NCI-H345 treated with DMSO at 0.1 percent for 48 hours (cell line): Measurements from ENCODE around the gene PGS1.

Experiments
- DNase-seq: peaks from one replicate; lab custom pipeline; 2025; ENCODE audit not compliant: unreplicated experiment; lab: John Stamatoyannopoulos, UW

The PGS1 gene

DNA sequence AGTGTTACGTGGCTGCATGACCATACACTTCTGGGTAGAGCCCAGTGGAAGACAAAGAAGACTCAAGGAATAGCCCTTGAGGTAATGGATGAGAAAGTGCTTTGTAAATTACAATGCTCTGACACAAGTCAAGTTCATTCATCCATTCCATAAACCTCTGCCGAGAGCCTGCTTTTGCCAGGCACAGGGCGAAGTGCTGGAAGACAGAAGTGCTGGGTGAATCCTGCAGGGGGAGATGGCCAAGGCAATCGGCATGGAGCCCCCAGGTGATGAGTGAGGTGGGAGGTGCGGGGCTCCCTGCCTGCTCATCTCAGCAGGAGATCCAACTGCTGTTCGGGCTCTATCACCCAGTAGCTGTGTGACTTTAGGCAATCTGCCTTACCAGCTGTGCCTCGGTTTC, 15.8 kb upstream of the PGS1 start:
- DNase-seq: no peak

DNA sequence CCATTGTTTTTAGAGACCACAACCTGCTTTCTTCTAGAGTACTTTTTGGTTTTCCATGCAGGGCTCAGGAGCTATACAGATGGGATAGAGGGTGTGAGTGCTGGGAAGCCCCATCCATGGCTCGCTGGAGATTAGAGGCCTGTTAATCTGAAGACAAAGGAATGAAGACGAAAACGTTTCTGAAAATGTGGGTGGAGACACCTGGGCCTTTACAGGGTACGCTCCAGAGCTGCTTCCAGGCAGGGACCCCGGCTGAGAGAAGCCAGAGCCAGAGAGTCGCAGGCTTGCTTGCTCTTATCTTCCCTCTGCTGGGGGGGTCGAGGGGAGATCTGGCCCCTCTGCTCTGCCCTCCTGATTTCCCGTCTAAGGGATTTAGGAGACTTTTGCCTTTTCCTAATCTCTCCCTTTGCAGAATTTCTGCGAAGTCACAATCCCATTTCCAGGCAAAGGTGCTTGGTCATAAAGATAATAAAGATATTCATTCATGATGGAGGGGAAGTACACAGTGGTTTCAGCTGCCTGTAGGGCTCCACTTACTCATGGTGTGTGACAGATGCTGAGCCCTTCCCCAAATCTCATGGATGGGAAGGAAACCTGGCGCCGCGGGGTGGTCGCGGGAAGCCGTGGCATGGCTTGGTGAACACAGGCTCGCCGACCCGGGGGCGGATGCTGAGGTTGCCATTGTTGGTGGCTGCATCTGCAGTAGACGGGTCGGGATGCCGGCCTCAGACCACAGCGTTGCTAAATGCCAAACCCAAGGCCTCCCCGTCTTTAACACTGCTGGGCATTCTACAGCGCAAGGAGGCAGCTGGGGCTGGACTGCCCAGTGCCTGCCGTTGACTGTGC, 13.8 kb upstream of the PGS1 start:
- DNase-seq: no peak

DNA sequence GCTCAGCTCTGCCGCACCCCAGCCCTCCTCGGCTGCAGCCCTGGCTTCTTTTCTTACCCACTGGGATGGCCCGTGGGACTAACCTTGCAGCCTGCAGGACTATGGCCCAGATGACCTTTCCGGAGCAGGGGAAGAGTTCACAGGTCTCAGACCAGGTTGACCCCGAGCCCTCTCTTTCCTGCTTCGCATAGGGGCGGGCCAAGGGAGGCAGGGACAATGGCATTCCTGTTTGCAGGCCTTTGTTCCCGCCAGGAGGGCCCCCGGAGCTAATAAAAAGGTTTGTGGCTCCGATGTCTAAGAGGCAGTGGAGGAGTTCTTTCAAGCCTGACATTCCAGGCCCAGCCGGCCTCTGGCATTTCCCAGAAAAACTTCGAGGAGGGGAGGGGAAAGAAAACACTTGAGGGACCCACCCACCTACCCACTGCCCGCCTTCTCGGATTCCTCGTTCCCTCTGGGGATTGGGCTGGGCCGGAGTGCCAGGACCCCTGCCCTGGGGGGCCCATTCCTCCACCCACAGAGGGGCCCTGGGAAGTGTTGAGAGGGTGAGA, 12.8 kb upstream of the PGS1 start:
- no peak for DNase-seq

DNA sequence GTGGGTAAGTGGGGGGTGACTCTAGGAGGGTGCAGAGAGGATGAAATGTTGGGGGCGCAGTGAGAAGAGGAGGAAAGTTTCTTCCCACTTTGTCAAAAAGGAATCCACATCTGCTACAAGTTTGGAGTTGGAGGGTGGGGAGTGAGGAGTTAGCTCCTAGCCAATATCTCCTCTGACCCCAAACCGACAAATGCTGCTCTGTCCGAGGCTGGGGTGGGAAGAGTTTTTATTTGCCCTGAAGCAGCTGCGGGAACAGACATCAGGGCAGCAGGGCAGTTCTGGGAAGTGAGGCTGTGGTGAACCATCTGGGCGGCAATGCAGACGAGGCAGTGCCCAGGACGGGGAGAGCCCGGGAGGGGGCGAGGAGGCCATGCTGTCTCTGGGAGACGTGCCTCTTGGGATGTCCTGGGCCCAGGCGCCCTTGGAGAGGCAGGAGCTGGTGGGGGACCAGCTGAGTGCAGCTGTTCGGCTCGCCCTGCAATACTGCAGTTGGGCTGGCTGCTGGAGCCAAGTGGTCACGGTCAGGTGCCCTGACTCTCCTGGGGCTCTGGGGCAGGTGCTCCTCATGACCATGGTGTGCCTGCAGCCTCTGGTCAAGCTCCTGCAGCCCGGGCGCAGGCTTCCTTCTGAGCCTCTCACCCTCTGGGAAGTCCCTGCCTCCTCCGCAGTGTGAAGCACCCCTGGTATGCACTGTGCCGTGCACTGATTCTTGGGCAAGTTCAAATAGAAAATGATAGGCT, 12.2 kb upstream of the PGS1 start:
- DNase-seq: no peak

GRCh38 chr17:78367193-78367592, 11.3 kb upstream of the PGS1 start:
- no peak for DNase-seq

GRCh38 chr17:78368348-78368747, 10.1 kb upstream of the PGS1 start:
- DNase-seq: no peak

DNA sequence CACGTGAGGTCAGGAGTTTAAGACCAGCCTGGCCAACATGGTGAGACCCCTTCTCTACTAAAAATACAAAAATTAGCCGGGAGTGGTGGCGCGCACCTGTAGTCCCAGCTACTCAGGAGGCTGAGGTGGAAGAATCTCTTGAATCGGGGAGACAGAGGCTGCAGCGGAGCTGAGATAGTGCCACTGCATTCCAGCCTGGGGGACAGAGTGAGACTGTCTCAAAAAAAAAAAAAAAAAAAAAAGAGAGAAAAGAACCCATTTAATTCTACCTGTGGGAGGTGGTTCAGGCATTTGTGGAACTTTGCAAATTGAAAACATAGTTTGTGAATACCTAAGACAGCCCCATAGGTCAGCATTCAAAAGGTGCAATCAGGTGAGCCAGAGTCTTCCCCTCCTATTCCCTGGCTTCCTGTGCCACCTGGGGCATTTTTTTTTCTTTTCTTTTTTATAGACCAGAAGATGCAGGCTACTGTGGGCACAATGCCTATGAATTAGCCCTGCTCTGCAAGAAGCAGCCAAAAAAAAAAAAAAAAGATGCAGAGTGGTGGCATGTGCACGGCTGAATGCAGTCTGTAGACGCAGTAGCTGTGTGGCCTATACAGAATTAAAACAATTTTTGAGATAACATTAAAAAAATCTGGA, 9.5 kb upstream of the PGS1 start:
- no peak for DNase-seq

DNA sequence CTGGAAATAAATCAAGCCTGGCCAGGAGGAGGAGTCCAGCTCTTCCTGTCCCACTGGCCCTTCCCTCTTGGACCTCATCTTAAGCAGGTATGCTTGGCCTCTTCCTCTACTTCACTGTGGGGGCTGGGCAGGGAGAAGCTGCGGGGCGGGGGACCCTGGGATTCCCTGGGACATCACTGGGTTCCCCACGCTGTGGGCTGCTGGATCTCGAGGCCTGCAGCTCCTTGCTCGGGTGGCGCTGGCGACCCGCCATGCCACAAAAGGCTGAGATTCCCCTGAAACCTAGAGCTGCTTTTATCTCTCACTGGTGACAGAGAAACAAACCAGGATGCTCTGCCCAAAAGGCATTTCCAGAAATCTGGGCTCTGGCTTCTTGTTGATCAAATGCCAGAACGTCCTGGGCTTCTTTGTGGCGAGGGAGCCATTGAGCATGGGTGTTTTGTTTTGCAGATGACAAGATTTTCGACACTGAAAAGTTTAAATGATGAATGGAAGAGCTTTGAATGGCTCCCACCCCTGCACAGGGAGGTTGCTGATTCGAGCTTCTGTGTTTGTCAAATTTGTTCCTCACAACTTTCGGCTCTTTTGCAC, 8.6 kb upstream of the PGS1 start:
- DNase-seq: no peak

DNA sequence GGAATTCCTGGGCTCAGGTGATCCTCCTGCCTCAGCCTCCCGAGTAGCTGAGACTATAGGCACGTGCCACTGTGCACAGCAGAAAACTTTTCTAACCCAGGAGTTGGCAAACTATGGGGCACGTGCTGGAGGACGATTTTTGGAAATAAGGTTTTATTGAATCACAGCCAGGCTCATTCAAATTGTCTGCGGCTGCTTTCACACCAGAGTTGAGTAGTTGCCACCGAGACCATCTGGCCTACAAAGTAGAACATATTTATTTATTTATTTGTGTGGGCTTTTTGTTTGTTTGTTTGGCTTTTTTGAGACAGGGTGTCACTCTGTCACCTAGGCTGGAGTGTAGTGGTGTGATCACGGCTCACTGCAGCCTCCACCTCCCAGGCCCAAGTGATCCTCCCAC, 7.4 kb upstream of the PGS1 start:
- DNase-seq: no peak

GRCh38 chr17:78372841-78373240, 5.6 kb upstream of the PGS1 start:
- no peak for DNase-seq

- no peak for DNase-seq
Measured at GRCh38 chr17:78374189-78374588, 4.3 kb upstream of the PGS1 start.

DNA sequence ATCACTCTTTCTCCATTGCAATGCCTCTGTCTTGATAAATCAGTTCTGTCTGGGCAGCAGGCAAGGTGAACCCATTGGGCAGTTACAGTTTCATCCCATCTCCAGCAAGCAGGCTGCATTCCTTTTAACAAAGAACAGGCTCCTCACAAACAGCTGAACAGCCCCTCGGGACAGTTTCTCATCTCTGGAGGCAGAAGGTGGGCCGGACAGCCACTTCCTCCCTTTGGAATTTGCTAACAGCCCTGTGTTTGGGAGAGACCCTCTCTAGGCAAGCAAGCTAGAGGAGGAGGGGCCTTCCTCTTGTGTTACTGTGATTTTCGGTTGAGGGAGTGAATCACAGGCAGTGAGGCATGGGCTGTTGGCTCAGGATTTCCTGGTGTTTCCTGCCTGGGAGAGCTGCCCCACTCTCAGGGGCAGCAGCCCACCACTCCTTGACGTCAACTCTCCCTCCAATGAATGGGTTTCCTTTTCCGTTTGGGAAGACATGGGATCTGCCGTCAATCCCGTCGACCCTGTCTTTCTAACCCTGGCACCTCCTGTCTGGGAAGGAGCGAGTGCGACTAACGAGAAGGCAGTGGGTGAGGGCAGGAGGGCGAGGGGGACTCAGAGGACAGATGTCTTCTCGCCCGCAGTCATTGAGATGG, 3.7 kb upstream of the PGS1 start:
- DNase-seq: no peak

DNA sequence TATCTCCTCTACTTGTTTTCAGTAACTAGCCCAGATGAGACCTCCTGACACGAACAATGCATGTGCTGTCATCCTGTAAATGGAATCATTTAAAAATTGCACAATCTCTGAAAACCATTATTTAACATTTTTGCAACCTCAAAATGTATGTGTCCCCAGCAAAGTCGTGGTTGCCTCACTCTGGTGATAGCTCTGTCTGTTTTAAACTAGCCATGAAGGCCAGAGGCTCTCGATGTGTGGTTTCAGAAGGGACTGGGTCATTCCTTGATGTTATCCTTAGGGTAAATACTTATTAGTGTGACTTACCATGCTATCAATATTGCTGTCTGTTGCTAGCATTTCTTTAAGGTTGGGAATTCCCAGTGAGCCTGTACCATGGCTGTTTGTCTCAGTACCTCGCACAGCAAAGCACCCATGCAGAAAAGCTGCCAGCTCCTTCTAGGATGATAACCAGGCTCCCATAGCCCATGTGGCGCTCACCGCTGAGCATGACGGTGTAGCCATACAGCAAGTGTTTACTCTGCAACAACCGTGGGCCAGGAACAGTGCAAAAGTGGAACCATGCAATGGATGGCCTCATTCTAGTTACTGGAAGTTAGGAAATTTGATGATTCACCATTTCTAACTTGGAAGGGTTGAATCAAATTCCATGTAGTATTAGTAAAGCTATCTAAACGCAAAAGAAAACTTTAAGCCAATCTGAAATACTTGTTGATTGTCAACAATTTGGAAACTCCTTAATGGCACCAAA, 2.9 kb upstream of the PGS1 start:
- DNase-seq: no peak

DNA sequence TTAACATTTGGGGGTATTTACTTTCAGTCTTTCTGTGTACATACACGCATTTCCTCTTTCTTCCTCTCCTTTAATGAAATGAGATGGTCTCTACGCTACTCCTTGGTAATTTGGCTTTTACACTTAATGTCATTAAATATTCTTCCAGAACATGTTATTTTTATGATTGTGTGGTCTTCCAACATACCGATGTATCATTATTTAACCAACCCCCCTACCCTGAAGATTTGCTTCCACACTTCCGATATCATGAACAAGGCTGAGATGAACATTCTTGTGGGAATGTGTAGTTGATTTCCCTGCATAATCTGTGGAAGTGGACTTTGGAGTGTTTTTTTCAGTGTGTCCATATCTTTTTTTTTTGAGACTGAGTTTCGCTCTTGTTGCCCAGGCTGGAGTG, 2.3 kb upstream of the PGS1 start:
- no peak for DNase-seq

- no peak for DNase-seq
Measured at GRCh38 chr17:78377858-78378224, 608 bp upstream of the PGS1 start.

- DNase-seq: no peak
Measured at GRCh38 chr17:78379131-78379491, 662 bp downstream of the PGS1 start.

DNA sequence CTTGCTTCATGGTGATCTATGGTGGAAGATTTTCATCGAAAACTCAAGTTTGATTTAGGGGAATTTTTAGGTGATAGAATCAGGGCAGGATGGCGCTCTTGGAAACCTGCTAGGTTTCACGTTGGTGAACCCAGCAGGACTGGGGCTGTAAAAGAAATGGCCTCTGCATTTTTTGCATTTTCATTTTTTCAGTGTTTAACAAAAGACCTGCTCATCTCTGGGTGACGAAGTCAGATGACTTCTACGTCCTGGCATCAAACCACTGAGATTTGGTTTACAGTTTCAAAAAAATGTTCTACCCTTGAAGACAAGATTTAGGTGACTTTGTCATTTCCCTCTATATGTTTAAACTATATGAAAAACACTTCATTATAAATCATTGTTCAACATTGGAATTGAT, 1.9 kb downstream of the PGS1 start:
- no peak for DNase-seq

DNA sequence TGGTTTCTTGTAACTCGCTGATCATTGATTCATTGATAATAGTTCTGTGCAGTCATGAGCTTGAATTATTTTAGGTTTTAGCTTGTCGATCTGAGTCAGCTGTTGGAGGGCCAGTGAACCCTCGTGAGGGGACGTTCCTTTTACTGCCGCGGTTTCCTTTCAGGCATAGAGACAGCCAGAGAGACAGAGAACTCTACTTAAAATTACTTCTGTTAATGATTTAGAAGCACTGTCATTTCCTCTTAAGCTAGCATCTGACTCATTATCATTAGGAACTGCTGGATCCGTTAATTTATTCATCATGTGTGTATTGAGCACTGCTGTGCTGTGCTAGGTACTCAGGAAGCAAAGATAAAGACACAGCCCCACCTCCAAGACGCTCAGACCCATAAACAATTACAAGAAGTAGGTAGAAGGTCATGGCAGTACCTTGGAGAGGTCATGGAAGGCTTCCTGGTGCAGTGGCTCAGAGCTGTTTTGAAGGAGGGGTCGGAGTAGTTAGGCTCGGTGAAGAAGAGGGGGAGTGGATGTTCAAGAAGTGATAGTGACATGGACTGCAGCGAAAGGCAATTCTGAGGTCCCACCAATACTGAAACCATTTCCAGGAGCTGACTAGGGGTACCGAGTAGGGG, 3.3 kb downstream of the PGS1 start:
- DNase-seq: no peak

- DNase-seq: no peak
Measured at GRCh38 chr17:78383725-78384471, 5.4 kb downstream of the PGS1 start.
